SU-DHL-6 (cell line): ENCODE data around the gene LYSET.

Source experiments
- CTCF ChIP-seq: fragments of 200-600 bp; sonication (generic); IDR thresholded peaks from one replicate; pipeline ENCODE4 v1.5.1; 2017; ENCODE audit warnings: antibody characterized with exemption, mild to moderate bottlenecking, low read length, moderate library complexity; ENCODE audit not compliant: insufficient read depth, poor library complexity, severe bottlenecking
- EZH2phosphoT487 ChIP-seq: fragments of 200-600 bp; sonication (generic), shearing (Covaris generic); conservative IDR thresholded peaks from 2 replicates; pipeline ENCODE4 v1.6.1; 2018; ENCODE audit warnings: mild to moderate bottlenecking, antibody characterized with exemption, low read length, moderate library complexity, mixed read lengths

GRCh38 chr14:93153121-93153520 is 32.0 kb upstream of the LYSET start:
- TF ChIP-seq CTCF (no peak), EZH2phosphoT487 (no peak)
